MM.1S (cell line): ENCODE data around the gene SDC3.

Experiments
- EZH2 ChIP-seq: fragments of 300-600 bp; sonication (generic); optimal IDR thresholded peaks from 2 replicates; pipeline ENCODE3; 2017; ENCODE audit warnings: low read depth, mild to moderate bottlenecking, antibody characterized with exemption, low read length, mixed read lengths
- EZH2phosphoT487 ChIP-seq: fragments of 300-600 bp; sonication (generic); IDR thresholded peaks from 2 replicates; pipeline ENCODE4 v1.6.1; 2018; ENCODE audit warnings: antibody characterized with exemption, low read length
- TF ChIP-seq, protein P1 (sequence below): fragments of 300-600 bp; sonication (generic); IDR thresholded peaks from 2 replicates; pipeline ENCODE4 v1.5.1; 2016; ENCODE audit warnings: antibody characterized with exemption, low read length, mixed read lengths

- TF ChIP-seq EZH2phosphoT487: no peak
- TF ChIP-seq, protein P1, sequence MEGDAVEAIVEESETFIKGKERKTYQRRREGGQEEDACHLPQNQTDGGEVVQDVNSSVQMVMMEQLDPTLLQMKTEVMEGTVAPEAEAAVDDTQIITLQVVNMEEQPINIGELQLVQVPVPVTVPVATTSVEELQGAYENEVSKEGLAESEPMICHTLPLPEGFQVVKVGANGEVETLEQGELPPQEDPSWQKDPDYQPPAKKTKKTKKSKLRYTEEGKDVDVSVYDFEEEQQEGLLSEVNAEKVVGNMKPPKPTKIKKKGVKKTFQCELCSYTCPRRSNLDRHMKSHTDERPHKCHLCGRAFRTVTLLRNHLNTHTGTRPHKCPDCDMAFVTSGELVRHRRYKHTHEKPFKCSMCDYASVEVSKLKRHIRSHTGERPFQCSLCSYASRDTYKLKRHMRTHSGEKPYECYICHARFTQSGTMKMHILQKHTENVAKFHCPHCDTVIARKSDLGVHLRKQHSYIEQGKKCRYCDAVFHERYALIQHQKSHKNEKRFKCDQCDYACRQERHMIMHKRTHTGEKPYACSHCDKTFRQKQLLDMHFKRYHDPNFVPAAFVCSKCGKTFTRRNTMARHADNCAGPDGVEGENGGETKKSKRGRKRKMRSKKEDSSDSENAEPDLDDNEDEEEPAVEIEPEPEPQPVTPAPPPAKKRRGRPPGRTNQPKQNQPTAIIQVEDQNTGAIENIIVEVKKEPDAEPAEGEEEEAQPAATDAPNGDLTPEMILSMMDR: no peak
- TF ChIP-seq EZH2: no peak
These were observed 47.0 kb upstream of the SDC3 start for GRCh38 chr1:30955448-30956015.
